ENCODE data around the gene ZNF665.
"Not testable (repeated sequence)": the region's sequence is repeated elsewhere in the genome, so short reads cannot be mapped to it uniquely, and the experiment has no call there.

ZNF665 gene

DNA sequence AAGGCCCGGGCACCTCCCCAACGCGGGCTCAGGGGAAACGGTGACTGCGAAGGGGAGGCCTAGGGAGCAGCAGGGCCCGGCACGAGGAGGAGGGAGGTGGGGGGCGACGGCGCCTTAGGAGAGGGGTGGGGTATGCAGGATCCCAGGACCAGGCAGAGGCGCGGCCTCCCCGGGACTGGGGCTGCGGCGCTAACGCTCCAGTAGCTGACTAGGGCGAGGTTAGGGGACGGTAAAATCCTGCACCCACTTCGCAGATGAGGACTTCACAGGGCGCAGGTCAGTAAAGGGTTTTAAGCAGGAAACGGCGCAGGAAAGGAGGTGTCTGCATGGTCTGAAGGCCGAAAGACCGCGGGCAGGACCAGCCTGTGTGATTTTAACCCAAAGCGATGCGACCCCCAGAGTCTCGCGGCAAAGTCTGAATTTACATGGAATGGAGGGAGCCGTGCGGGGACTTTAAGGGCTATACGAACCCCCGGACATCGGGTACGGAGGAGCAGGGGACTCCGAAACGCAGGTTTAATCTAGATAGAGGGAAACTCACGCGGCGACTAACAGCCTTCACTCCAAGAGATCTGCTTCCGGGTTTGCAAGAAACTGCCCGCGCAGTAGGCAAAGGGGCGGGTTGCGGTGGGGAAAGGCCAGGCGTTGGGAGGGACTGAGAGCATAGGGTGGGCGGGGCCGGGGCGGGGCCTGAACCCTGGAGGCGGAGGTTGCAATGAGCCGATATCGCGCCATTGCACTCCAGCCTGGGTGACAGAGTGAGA, at the start of gene ZNF665:
TSS of gene ZNF665 (minus strand) at position 588 of the 764 bp plus-strand sequence. CDS start 10,460 bp downstream, outside the sequence.
- DNase-seq, result peak; percentile 90

DNA sequence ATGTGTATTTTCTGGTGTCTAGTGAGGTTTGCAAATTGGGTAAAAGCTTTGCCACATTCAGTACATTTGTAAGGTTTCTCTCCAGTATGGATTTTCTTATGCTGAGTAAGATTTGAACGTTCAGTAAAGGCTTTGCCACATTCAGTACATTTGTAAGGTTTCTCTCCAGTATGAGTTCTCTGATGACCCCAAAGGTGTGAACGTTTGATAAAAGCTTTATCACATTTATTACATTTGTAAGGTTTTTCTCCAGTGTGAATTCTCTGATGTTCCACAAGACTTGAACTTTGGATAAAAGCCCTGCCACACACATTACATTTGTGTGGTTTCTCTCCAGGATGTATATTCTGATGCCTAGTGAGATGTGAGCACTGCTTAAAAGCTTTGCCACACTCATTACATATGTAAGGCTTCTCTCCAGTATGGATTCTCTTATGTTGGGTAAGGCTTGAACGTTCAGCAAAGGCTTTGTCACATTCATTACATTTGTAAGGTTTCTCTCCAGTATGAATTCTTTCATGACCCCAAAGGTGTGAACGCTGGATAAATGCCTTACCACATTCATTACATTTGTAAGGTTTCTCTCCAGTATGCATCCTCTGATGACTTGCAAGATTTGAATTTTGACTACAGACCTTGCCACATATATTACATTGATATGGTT, 44.1 kb upstream of the ZNF665 start:
- no peak for DNase-seq

DNA sequence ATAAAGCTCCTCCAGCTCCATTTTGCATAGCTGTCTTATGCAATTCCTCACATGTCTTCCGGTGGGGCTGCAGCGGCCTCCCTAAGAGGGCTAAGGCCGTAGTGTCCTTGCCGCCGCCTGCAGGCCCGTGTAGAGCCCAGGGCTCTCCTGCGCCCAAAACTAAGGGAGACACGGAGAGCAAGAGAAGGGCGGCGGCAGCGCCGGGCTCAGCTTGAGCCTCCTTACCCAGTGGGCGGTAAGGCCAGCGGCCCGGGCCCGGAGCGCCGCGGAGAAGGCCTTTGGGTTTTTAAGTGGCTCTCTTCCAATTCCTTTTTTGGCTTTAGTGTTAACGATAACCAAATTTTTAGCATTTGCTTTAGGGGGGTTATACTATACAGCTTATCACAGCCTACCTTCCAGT, 31.4 kb upstream of the ZNF665 start:
- no peak for DNase-seq

DNA sequence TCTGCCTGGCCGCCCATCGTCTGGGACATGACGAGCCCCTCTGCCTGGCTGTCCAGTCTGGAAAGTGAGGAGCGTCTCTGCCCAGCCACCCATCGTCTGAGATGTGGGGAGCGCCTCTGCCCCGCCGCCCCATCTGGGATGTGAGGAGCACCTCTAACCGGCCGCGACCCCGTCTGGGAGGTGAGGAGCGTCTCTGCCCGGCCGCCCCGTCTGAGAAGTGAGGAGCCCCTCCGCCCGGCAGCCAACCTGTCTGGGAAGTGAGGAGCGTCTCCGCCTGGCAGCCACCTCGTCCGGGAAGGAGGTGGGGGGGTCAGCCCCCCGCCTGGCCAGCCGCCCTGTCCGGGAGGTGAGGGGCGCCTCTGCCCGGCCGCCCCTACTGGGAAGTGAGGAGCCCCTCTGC, 29.6 kb upstream of the ZNF665 start:
- not testable (repeated sequence) for DNase-seq

DNA sequence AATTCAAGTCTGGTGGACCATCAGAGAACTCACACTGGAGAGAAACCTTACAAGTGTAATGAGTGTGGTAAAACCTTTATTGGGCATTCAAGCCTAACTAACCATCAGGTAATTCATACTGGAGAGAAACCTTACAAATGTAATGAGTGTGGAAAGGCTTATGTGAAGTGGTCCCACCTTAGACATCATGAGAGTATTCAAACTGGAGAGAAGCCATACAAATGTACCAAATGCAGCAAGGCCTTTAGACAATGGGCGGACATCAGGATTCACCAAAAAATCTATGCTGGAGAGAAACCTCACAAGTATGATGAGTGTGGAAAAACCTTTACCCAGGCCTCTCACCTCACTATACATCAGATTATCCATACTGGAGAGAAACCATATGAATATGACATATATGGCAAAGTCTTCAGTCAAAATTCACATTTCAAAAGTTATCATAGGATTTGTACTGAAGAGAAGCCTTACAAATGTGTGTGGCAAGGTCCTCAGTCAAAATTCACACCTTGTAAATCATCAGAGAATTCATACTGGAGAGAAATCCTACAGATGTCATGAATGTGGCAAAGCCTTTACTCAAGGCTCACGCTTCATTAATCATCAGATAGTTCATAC, 19.7 kb upstream of the ZNF665 start:
- no peak for DNase-seq

DNA sequence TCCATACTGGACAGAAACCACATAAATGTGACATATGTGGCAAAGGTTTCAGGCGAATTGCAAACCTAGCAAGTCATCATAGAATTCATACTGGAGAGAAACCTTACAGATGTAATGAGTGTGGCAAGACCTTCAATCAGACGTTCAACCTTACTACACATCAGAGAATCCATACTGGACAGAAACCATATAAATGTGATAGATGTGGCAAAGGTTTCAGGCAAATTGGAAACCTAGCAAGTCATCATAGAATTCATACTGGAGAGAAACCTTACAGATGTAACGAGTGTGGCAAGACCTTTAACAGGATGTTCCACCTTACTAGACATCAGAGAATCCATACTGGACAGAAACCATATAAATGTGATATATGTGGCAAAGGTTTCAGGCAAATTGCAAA, 18.4 kb upstream of the ZNF665 start:
- DNase-seq, result not testable (repeated sequence)

DNA sequence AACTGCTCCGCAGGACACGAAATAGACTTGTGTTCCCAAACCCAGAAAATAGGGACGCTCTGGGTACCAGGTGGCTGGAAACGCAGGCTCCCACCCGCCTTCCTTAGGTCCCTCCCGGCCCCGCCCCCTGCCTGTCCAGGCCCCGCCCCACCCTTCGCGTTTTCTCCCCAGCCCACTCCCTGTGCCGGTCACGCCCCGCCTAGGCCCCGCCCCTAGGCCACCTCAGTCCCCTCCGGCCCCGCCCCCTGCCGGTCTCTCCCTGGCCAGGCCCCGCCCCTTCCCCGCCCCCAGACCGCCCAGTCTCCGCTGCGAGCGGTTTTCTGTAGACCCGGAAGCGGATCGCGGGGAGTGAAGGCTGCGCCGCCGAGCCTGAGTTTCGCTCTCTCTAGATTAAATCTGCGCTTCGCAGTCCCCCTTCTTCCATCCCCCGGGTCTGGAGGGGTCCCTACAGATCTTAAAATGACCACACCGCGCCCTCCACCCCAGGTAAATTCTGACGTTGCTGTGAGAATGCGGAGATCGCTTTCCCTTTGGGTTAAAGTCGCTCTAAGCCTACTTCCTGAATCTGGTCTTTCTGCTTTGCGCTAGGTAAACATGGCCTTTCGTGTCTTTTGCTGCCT, 3.7 kb upstream of the ZNF665 start:
- DNase-seq, result peak; percentile 98

DNA sequence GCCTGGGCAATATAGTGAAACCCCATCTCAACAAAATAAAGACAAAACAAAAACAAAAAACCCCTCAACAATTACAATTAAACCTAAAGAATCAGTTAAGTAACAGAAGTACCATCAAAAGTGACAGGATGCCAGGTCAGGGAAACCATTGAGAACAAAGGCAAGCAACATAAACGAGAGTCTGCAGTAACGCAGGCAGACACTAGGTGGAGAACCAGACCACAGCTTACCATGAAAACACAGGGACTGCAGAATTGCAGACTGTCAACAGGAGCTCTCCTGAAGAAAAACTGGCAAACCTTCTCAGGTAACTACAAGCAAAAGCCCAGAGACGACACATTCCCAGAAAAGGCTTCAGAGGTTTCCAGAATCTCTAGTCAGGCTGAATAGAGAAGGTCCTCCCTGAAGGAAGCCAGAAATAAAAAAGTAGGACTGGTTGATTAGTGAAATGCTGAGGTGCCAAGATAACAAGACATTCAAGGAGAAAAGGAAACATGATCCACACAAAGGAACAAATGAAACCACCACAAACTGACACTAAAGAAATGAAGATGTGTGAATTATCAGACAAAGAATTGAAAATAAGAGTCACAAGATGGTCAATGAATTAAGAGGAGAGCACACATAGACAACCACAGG, 2.2 kb upstream of the ZNF665 start:
- peak; percentile 79 for DNase-seq

DNA sequence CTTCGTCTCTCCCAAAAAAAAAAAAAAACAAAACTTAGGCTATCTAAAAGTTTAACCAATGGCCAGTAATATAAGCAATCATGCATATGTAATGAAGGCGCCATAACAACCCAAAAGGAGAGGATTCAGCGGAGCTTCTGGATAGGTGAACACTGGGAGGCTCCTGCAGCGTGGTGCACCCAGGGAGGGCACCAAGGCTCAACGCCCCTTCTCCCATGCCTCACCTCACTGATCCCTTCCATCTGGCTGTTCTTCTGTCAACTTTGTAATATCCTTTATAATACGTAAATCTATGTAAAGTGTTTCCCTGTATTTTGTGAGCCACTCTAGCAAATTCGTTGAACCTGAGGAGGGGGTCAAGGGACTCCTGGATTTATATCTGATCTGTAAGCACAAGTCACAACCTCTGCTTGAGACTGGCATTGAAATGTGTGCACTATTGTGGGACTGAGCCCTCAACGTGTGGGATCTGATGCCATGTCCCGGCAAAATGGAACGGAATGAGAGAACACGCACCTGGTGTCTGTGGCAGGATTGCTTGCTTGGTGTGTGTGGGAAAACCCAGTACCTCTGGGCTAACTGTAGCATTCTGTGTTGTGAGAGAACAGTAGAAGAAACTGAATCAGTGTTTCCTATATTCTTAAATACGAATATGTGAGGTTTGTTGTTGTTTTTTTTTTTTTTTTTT, 521 bp upstream of the ZNF665 start:
- DNase-seq, result no peak

DNA sequence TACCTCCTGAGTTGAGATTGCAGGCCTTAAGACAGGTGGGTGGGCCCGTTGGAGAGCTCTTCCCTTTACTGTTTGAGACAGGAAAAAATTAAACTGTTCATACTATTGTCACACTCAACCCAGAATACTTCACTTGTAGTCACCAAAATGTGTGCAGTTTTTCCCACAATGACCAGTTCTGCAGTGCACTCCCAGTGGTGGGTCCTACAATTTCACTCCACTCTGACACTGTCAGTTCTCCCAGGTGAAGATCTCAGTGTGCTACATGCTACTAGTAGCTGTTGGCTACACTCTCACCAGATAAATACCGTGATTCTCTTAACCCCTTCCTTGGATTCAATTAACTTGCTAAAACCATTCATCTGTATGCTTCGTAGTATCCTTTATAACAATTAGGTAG, 2.9 kb downstream of the ZNF665 start:
- no peak for DNase-seq

DNA sequence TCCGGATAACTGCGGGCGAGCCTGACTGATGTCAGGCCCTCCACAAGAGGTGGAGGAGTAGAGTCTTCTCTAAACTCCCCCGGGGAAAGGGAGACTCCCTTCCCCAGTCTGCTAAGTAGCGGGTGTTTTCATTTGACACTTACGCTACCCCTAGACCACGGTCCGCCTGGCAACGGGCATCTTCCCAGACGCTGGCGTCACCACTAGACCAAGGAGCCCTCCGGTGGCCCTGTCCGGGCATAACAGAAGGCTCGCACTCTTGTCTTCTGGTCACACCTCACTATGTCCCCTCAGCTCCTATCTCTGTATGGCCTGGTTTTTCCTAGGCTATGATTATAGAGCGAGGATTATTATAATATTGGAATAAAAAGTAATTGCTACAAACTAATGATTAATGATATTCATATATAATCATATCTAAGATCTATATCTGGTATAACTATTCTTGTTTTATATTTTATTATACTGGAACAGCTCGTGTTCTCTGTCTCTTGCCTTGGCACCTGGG, 3.4 kb downstream of the ZNF665 start:
- DNase-seq, result not testable (repeated sequence)

DNA sequence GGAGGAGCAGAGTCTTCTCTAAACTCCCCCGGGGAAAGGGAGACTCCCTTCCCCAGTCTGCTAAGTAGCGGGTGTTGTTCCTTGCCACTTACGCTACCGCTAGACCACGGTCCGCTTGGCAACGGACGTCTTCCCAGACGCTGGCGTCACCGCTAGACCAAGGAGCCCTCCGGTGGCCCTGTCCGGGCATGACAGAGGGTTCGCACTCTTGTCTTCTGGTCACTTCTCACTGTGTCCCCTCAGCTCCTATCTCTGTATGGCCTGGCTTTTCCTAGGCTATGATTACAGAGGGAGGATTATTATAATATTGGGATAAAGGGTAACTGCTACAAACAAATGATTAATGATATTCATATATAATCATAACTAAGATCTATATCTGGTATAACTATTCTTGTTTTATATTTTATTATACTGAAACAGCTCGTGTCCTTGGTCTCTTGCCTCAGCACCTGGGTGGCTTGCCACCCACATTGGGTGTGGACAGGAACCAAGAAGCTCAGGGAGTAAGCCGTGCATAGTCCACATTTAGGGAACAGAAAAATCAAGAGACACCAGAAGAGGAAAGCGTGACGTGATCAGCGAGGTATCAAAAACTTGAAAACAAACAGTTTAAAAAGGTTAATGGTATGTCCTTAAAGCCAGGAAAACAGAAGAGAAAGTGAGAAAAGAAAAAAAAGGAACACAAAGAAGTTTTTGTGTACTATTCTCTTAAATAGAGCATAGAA, 7.8 kb downstream of the ZNF665 start:
- DNase-seq, result not testable (repeated sequence)

DNA sequence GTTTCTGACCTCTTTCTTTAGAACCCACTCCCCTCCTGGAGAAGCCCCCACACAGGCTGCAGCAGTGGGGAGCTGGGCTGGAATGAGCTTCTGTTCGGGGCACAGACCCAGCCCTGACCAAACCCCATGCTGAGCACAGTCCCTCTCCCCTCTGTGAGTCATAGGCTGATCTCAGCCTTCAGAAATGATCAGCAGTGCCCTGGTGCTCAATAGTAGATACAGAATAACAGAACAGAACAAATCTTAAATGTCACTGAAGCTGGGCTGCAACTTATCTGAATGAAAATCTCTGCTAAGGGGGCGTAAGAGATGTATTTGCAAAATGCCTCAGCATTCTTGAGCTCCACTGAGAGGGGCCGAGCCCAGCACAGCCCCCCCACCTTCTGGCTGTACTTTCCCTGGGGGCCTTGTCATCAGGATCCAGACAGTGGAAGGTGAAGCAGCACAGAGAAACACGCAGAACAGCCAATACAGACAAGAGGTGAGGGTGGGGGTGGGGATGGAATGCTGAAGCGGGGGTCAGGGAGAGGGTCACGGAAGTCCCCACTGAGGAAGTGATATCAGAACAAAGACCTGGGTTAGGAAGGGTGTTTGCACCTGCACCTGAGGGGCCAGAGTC, 9.9 kb downstream of the ZNF665 start:
- DNase-seq, result no peak

DNA sequence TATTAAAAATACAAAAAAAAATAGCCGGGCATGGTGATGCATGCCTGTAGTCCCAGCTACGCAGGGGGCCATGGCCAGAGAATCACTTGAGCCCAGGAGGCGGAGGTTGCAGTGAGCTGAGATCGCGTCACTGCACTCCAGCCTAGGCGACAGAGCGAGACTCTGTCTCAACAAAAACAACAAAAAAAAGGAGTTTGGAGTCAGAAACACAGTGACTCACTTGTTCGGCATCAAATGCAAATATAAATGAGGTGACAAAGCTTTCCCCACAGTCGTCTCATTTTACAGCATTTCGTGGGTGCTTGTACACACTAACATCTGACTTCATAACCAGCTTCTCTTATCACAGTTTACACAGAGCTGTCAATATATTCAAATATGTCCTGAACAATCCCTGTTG, 11.0 kb downstream of the ZNF665 start:
- no peak for DNase-seq

DNA sequence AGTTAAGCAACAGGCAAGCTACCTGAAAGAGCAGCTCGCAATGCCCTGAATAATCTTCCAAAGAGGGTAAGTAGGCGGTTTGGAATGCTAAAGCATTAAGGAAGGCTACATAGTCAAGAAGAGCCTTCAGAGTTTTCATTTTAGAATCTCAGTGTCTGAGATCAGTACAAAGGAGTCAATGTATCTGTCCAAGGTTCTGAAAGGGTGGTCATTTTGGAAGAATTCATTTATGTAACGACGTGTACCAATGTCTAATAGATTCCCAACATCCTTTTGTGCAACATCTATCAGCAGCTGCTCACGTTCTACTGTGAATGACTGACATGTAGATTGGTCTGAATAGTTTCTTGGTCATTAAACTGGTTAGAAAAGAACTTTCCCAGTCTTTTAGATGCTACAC, 15.2 kb downstream of the ZNF665 start:
- DNase-seq, result no peak

DNA sequence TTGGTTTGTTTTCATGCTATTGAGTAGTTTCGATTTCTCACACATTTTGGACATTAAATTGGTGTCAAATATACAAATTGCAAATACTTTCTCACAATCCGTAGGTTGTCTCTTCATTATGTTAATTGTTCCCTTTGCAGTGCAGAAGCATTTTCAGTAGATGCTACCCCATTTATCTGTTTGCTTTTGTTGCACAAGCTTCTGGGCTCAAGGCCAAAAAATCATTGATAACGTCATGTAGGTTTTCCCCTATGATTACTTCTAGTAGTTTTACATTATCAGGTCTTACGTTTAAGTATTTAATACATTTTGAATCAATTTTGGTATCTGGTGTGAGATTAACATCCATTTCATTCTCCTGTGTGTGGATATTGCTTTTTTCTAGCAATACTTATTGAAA, 20.3 kb downstream of the ZNF665 start:
- DNase-seq, result no peak

DNA sequence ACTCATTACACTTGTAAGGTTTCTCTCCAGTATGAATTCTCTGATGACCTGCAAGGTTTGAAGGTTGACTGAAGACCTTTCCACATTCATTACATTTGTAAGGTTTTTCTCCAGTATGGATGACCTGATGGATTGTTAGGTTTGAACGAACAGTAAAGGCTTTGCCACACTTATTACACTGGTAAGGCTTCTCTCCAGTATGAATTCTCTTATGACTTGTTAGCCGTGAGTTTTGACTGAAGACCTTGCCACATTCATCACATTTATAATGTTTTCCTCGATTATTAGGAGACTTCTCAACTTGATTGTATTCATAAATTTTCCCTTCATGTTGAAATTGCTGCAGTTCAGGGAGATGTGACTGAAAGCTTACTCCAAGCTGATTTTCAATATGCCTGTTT, 27.5 kb downstream of the ZNF665 start:
- no peak for DNase-seq

DNA sequence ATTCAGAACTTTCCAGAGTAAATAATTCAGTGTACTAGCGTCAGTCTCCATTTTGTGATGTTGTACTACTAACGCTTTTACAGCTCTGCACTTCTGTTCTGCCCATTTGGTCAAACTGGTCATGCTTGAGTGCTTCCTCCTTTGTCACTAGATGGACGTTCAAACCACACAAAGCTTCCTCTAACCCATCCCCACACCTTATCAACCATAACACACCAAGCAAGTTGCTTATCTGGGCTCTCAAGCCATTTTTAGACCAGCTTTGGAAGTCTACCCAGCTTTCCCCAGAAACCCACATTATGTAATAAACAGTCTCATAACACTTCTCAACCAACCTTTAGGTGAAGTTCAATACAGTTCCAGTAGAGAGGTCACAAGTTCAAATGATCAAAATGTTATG, 32.0 kb downstream of the ZNF665 start:
- DNase-seq, result no peak

DNA sequence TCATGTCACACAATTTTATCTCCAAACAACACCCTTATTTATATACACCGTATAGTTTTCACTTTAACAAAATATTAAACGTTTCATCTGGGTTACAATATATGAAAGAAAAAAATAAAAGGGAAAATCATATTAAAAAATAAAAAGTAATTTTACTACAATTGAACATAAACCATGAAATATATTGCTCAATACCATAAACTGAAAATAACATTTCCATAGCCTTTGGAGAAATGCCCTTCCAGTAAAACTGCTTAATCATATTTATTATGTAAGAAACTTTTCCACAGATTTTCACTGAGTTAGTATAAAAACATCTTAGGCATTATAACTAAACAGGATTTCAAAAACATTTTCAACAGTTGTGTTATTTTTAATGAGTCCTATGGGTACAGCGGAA, 32.8 kb downstream of the ZNF665 start:
- DNase-seq, result no peak

DNA sequence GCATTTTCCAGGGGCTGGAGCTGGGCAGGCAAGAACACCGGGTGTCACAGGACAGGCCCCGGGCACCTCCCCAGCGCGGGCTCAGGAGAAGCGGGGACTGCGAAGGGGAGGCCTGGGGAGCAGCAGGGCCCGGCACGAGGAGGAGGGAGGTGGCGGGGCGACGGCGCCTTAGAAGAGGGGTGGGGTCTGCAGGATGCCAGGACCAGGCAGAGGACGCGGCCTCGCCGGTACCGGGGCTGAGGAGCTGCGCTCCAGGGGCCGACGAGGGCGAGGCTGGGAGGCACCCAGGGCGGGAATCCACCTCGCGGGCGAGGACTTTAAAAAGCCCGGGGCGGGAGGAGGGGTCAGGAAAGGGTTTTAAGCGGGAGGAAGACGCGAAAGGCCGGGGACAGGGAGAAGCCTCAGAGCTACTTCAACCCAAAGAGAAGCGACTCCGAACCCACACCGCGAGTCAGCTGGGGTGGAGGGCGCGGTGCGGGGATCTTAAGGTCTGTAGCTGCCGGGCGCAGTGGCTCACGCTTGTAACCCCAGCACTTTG, 35.0 kb downstream of the ZNF665 start:
- DNase-seq, result peak; percentile 38

DNA sequence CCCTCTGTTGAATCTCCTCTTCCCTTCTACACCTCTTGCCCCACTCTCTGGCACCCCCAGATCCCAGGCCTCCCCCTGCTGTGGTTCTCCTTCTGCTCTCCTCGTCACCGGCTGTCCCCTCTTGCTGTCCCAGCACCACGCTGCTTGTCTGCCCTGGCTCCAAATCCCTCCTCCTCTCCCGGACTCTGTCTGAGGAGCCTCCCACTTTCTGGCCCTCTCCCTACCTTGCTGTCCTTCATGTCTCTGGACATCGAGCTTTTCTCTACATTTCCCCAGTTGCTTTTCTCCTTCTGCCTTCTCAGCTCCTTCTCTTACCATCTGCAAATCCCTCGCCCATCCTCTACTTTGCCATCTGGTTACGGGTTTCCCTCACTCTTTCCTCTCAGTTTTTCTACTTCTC, 35.5 kb downstream of the ZNF665 start:
- no peak for DNase-seq

All from suppressor macrophage treated with lipopolysaccharide for 4 hours (primary cell).